Measurements from ENCODE around the gene PSTPIP2.

GRCh38 chr18:46109386-46109785 lies 37.3 kb upstream of the PSTPIP2 start:
- TF ChIP-seq, protein P1, sequence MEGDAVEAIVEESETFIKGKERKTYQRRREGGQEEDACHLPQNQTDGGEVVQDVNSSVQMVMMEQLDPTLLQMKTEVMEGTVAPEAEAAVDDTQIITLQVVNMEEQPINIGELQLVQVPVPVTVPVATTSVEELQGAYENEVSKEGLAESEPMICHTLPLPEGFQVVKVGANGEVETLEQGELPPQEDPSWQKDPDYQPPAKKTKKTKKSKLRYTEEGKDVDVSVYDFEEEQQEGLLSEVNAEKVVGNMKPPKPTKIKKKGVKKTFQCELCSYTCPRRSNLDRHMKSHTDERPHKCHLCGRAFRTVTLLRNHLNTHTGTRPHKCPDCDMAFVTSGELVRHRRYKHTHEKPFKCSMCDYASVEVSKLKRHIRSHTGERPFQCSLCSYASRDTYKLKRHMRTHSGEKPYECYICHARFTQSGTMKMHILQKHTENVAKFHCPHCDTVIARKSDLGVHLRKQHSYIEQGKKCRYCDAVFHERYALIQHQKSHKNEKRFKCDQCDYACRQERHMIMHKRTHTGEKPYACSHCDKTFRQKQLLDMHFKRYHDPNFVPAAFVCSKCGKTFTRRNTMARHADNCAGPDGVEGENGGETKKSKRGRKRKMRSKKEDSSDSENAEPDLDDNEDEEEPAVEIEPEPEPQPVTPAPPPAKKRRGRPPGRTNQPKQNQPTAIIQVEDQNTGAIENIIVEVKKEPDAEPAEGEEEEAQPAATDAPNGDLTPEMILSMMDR (IDR thresholded peaks at IDR 0.05), result no peak
- TF ChIP-seq POLR2AphosphoS5 (IDR thresholded peaks at IDR 0.05; ENCODE audit: low read depth, low read length), result no peak
- TF ChIP-seq, protein P2, sequence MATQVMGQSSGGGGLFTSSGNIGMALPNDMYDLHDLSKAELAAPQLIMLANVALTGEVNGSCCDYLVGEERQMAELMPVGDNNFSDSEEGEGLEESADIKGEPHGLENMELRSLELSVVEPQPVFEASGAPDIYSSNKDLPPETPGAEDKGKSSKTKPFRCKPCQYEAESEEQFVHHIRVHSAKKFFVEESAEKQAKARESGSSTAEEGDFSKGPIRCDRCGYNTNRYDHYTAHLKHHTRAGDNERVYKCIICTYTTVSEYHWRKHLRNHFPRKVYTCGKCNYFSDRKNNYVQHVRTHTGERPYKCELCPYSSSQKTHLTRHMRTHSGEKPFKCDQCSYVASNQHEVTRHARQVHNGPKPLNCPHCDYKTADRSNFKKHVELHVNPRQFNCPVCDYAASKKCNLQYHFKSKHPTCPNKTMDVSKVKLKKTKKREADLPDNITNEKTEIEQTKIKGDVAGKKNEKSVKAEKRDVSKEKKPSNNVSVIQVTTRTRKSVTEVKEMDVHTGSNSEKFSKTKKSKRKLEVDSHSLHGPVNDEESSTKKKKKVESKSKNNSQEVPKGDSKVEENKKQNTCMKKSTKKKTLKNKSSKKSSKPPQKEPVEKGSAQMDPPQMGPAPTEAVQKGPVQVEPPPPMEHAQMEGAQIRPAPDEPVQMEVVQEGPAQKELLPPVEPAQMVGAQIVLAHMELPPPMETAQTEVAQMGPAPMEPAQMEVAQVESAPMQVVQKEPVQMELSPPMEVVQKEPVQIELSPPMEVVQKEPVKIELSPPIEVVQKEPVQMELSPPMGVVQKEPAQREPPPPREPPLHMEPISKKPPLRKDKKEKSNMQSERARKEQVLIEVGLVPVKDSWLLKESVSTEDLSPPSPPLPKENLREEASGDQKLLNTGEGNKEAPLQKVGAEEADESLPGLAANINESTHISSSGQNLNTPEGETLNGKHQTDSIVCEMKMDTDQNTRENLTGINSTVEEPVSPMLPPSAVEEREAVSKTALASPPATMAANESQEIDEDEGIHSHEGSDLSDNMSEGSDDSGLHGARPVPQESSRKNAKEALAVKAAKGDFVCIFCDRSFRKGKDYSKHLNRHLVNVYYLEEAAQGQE (IDR thresholded peaks at IDR 0.05; ENCODE audit: insufficient read depth in 1 of 2, low read depth in 2 of 2, low read length in 1 of 2), result no peak
- TF ChIP-seq TCF7L2 (IDR thresholded peaks at IDR 0.05; ENCODE audit: low read depth, low read length), result no peak
